ENCODE results near the gene RBM10. TPM values are rescaled to one million over a fixed set of nuclear protein-coding genes. Genes with fewer than 3 reads are reported as not detected.

RBM10 gene
- total RNA-seq, 2 donors from 2014 or later, result 24.1 to 25.2 TPM

- Histone ChIP-seq H3K27me3 (replicated peaks; ENCODE audit: insufficient read depth) (no peaks in the 10 kb centered on the region), H3K36me3 (peaks cover 31% of the 10 kb centered on the region), H3K4me1 (ENCODE audit: control insufficient read depth in 1 of 2, low read depth in 2 of 2) (peaks cover 0 to under 1% of the 10 kb centered on the region in 2 donors), H3K4me3 (no peak overlapping the region), H3K27ac (no peak overlapping the region), H3K9me3 (no peaks in the 10 kb centered on the region)
- DNase-seq (ENCODE audit: low spot score) (no peak), ATAC-seq (ENCODE audit: insufficient number of reproducible peaks, low FRiP score, low read depth) (no peak)
- no peak for TF ChIP-seq CTCF (IDR thresholded peaks at IDR 0.05)
Observed at GRCh38 chrX:47226071-47226470, 81.0 kb downstream of the RBM10 start.

- Histone ChIP-seq H3K36me3 (peaks cover 31% of the 10 kb centered on the region), H3K27me3 (replicated peaks; ENCODE audit: insufficient read depth) (no peaks in the 10 kb centered on the region), H3K4me1 (ENCODE audit: control insufficient read depth in 1 of 2, low read depth in 2 of 2) (no peaks in the 10 kb centered on the region), H3K27ac (no peak overlapping the region), H3K9me3 (no peaks in the 10 kb centered on the region), H3K4me3 (no peak overlapping the region)
- ATAC-seq (ENCODE audit: insufficient number of reproducible peaks, low FRiP score, low read depth) (no peak), DNase-seq (ENCODE audit: low spot score) (no peak)
- TF ChIP-seq CTCF (IDR thresholded peaks at IDR 0.05), result no peak
Observed at GRCh38 chrX:47226531-47227333, 81.7 kb downstream of the RBM10 start.

GRCh38 chrX:47227334-47227583, 82.2 kb downstream of the RBM10 start:
- Histone ChIP-seq H3K4me3 (no peak overlapping the region), H3K4me1 (ENCODE audit: control insufficient read depth in 1 of 2, low read depth in 2 of 2) (peaks cover 0 to 2% of the 10 kb centered on the region in 2 donors), H3K9me3 (no peaks in the 10 kb centered on the region), H3K27ac (no peak overlapping the region), H3K27me3 (replicated peaks; ENCODE audit: insufficient read depth) (no peaks in the 10 kb centered on the region), H3K36me3 (peaks cover 31% of the 10 kb centered on the region)
- DNase-seq (ENCODE audit: low spot score) (no peak), ATAC-seq (ENCODE audit: insufficient number of reproducible peaks, low FRiP score, low read depth) (no peak)
- TF ChIP-seq CTCF (IDR thresholded peaks at IDR 0.05), result no peak

GRCh38 chrX:47228550-47229270, 83.7 kb downstream of the RBM10 start:
- peaks cover 31% of the 10 kb centered on the region for H3K36me3 ChIP-seq
- ATAC-seq (ENCODE audit: insufficient number of reproducible peaks, low FRiP score, low read depth), result no peak
- no peaks in the 10 kb centered on the region for H3K27me3 ChIP-seq (replicated peaks; ENCODE audit: insufficient read depth)
- no peak overlapping the region for H3K27ac ChIP-seq
- TF ChIP-seq CTCF (IDR thresholded peaks at IDR 0.05), result no peak
- no peak overlapping the region for H3K4me3 ChIP-seq
- peaks cover 0 to 6% of the 10 kb centered on the region in 2 donors for H3K4me1 ChIP-seq (ENCODE audit: control insufficient read depth in 1 of 2, low read depth in 2 of 2)
- no peaks in the 10 kb centered on the region for H3K9me3 ChIP-seq
- DNase-seq (ENCODE audit: low spot score), result no peak

GRCh38 chrX:47229427-47229826, 84.4 kb downstream of the RBM10 start:
- ATAC-seq (ENCODE audit: insufficient number of reproducible peaks, low FRiP score, low read depth) (no peak), DNase-seq (ENCODE audit: low spot score) (no peak)
- Histone ChIP-seq H3K9me3 (no peaks in the 10 kb centered on the region), H3K4me1 (ENCODE audit: control insufficient read depth in 1 of 2, low read depth in 2 of 2) (peaks cover 0 to 6% of the 10 kb centered on the region in 2 donors), H3K4me3 (no peak overlapping the region), H3K27ac (no peak overlapping the region), H3K27me3 (replicated peaks; ENCODE audit: insufficient read depth) (no peaks in the 10 kb centered on the region), H3K36me3 (peaks cover 28% of the 10 kb centered on the region)
- TF ChIP-seq CTCF (IDR thresholded peaks at IDR 0.05), result no peak
